Fibroblast of mammary gland (primary cell): ENCODE measurements around the gene DDAH1.
A peak's percentile ranks its signal among the peaks of the same experiment; 100 is the strongest.

Experiments used
- DNase-seq: peaks from one replicate; pipeline ENCODE4 v3.0.0-alpha.2; 2010; ENCODE audit warnings: low read depth
- H3K4me3 ChIP-seq: 2 replicates; pipeline ENCODE4 v1.5.1; 2011; ENCODE audit warnings: low read depth, mild to moderate bottlenecking, low read length, moderate library complexity; ENCODE audit not compliant: control insufficient read depth
- TF ChIP-seq, protein P1 (sequence below): conservative IDR thresholded peaks from 2 replicates; pipeline ENCODE4 v1.5.1; 2011; ENCODE audit warnings: low read depth, low read length, inconsistent platforms; ENCODE audit not compliant: control insufficient read depth, insufficient read depth

Gene DDAH1

DNA sequence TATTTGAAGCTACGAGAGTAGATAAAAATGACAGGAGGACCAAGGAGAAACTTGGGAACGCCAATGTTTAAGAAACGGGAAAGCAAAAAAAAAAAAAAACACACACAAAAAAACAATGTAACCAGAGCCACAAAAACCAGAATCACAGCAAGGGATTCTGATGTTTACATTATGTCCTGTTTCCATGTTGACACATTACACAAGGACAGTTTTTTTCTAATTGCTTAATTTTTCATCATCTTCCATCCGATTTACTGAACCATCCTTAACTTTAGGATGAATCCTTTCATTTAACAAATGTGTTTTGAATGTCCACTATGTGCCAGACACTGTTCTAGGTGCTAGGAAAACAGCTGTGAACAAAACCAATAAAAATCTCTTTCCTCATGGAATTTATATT lies 187.2 kb downstream of the DDAH1 start:
- no peak overlapping the region for H3K4me3 ChIP-seq
- TF ChIP-seq, protein P1, sequence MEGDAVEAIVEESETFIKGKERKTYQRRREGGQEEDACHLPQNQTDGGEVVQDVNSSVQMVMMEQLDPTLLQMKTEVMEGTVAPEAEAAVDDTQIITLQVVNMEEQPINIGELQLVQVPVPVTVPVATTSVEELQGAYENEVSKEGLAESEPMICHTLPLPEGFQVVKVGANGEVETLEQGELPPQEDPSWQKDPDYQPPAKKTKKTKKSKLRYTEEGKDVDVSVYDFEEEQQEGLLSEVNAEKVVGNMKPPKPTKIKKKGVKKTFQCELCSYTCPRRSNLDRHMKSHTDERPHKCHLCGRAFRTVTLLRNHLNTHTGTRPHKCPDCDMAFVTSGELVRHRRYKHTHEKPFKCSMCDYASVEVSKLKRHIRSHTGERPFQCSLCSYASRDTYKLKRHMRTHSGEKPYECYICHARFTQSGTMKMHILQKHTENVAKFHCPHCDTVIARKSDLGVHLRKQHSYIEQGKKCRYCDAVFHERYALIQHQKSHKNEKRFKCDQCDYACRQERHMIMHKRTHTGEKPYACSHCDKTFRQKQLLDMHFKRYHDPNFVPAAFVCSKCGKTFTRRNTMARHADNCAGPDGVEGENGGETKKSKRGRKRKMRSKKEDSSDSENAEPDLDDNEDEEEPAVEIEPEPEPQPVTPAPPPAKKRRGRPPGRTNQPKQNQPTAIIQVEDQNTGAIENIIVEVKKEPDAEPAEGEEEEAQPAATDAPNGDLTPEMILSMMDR: no peak
- DNase-seq: no peak

DNA sequence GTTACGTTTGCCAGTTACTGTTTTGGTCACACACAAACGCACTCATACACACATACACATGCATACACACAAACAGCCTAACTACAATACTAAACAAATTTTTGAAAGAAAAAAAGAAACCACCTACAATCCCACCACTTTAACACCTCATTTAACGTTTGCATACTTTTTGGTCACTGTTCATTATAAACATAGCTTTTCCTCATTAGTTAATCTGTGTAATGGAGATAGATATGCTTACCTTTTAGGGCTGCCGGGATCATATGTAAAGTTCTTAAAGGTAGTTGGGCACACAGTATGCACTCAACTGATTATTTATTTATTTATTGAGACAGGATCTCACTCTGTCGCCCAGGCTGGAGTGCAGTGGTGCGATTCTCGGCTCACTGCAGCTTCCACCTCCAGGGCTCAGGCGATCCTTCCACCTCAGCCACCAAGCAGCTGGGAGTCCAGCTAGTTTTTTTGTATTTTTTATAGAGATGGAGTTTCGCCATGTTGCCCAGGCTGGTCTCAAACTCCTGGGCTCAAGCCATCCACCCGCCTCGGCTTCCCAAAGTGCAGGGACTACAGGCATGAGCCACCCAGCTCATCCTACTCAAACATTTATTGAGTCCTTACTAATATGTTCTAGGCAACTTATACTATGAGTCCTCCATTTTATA lies 187.8 kb downstream of the DDAH1 start:
- DNase-seq: no peak
- TF ChIP-seq, protein P1: no peak
- H3K4me3 ChIP-seq: peak overlapping the region; percentile 99

DNA sequence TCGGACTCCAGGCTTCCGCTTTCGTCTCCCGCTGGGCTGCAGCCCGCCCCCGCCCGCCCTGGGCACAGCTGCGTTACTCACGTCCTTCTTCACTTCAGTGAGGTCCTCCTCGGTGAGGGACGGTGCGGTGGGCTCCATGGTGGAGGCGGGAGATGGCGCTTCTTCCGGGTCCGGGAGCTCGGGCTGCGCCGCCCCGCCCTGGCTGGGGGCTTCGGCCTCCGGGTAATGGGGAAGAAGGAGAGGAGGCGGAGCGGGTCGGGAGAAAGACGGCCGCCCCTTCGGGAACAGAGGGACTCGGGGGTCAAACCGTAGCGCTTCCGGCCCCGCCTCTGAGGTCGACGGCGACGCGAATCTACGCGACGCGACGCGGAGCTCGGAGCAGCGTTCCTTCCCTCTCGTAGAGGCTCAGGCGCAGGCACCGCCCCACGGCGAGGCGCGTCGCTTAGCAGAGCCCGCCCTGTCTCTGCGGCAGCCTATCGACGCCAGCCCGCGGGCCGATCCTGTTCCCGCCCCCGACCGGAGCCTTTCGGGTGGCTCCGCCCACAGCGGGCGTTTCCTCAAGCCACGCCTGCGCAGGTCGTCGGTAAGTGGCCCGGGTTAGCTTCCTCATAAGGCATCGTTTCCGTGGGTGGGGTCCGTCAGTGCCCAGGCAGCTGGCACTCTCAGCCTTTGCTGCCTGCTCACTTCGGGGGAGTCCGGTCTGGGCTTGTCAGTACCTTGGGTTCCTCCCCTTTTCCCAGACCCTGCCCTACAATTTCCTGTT lies 188.6 kb downstream of the DDAH1 start, which contains the start of gene BCL10:
Gene BCL10 (minus strand): TSS at position 418 of the 763 bp plus-strand sequence. CDS start 280 bp downstream, at position 138.
- TF ChIP-seq, protein P1: no peak
- peak within 1 kb of the TSS; percentile 99 for H3K4me3 ChIP-seq
- DNase-seq: peak; percentile 96

DNA sequence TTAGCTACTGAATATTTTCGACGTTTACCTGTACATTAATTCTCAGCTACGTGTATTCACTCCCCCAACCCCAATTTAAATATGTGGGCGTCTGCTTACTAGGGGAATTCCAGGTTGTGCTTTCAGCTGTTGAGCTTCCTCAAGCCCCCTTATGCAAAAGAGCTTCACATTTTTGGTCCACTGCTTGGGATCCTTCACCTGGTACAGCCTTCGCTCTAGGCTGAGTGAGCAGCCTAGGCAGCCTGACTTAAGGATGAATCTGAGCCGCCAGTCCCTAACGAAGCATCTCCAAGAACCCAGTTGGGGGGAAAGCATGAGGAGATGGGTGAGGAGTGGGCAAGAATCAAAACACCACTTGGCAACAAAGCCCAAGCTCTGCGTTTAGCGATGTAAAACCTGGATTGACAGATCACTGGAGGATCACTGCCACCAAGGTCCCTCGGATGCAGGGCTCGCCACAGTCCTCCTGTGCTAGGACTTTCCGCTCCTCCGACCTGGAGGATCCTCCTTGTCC lies 189.2 kb downstream of the DDAH1 start:
- no peak for DNase-seq
- TF ChIP-seq, protein P1: no peak
- peak overlapping the region; percentile 99 for H3K4me3 ChIP-seq

DNA sequence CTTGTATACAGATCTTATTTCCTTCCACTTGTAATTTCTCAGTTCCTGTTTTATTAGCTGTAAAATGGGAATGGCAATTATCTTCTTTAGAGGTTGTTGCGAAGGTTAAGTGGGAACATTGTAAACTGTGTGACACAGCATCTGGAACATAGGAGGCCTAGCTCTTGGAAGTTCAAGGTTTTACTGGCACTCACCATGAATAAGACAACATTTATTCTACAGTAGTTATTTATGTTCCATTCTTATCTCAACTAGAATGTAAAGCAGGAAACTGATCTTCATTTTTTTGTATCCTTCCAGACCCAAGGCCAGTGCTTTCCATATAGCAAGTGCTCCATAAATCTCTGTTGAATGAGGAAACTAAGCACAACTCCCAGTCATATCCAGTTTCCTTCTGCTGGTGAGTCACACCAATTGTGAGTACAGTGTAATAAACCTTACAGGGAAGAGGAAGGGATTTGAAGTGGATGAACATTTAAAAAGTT lies 189.9 kb downstream of the DDAH1 start:
- TF ChIP-seq, protein P1: no peak
- DNase-seq: peak; percentile 85
- peak overlapping the region; percentile 99 for H3K4me3 ChIP-seq

DNA sequence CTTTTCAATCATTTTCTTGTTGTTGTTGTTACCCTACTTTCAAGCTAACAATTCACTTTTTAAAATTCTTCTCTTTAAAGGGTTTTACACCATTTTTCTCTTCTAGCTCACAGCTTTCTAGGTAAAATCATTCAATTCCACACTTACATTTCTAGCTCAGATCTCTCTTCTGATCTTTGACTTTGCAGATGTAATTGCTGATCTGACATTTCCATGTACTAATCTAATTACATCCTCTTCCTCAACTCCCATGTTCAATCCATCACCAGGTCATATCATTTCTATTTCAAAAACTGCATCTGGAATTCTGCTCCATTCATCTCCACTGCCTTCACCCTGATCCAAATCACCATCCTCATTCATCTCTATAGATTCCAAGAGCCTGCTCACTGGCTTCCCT lies 191.6 kb downstream of the DDAH1 start:
- no peak for DNase-seq
- no peak overlapping the region for H3K4me3 ChIP-seq
- TF ChIP-seq, protein P1: no peak
